WTC11 (cell line): ENCODE data around the gene LPAR3. TPM values are rescaled to one million over a fixed set of nuclear protein-coding genes. Genes with fewer than 3 reads are reported as not detected.

Experiments used
- ATAC-seq: fragments of 200-7000 bp; cut with Tn5 transposase; 2 replicates; pipeline ENCODE4 v1.10.0; 2021; ENCODE audit warnings: mild to moderate bottlenecking, moderate library complexity
- CTCF ChIA-PET: fragments of 300-600 bp; sonication (Branson Sonifier 250); formaldehyde crosslinking; loops from one replicate; lab custom pipeline; 2021; ENCODE audit warnings: antibody characterized with exemption; lab: Charles Lee
- POLR2A ChIA-PET: fragments of 350-600 bp; sonication (Branson Sonifier 250); formaldehyde crosslinking; loops from one replicate; lab custom pipeline; 2021; ENCODE audit warnings: antibody characterized with exemption; lab: Charles Lee
- DNase-seq: peaks from one replicate; pipeline ENCODE4 v3.0.0; 2021; ENCODE audit warnings: low spot score
- H3K27ac Mint-ChIP-seq: 2 replicates; pipeline ENCODE4 v1.8.0; 2021; ENCODE audit warnings: mixed read lengths
- H3K27me3 Mint-ChIP-seq: 2 replicates; pipeline ENCODE4 v1.8.0; 2021; ENCODE audit warnings: low read depth, mild to moderate bottlenecking, moderate library complexity, mixed read lengths
- H3K36me3 Mint-ChIP-seq: 2 replicates; pipeline ENCODE4 v1.8.0; 2021; ENCODE audit warnings: mixed read lengths
- H3K4me1 Mint-ChIP-seq: 2 replicates; pipeline ENCODE4 v1.8.0; 2022; ENCODE audit warnings: mixed read lengths
- H3K4me3 Mint-ChIP-seq: 2 replicates; pipeline ENCODE4 v1.8.0; 2021; ENCODE audit warnings: mild to moderate bottlenecking, moderate library complexity, mixed read lengths
- H3K9me3 Mint-ChIP-seq: 2 replicates; pipeline ENCODE4 v1.8.0; 2021; ENCODE audit warnings: mixed read lengths
- ATF1 ChIP-seq: sonication (generic); formaldehyde crosslinking; IDR thresholded peaks from 2 replicates; pipeline ENCODE4 v1.8.1; 2023; ENCODE audit warnings: mild to moderate bottlenecking, moderate library complexity, missing genetic modification reagents
- IRF2 ChIP-seq: sonication (generic); formaldehyde crosslinking; IDR thresholded peaks from 2 replicates; pipeline ENCODE4 v1.8.0; 2022; ENCODE audit warnings: low read depth, missing genetic modification reagents, borderline replicate concordance
- KAT7 ChIP-seq: sonication (generic); formaldehyde crosslinking; IDR thresholded peaks from 2 replicates; pipeline ENCODE4 v1.8.1; 2023; ENCODE audit warnings: missing genetic modification reagents, mild to moderate bottlenecking, borderline replicate concordance
- NR3C1 ChIP-seq: sonication (generic); formaldehyde crosslinking; conservative IDR thresholded peaks from 2 replicates; pipeline ENCODE4 v1.8.1; 2023; ENCODE audit warnings: low read depth, mild to moderate bottlenecking, missing genetic modification reagents
- PRRX2 ChIP-seq: fragments of 250-450 bp; sonication (Bioruptor Pico); IDR thresholded peaks from 2 replicates; pipeline ENCODE4 v1.8.0; 2021; ENCODE audit warnings: mild to moderate bottlenecking
- ZNF232 ChIP-seq: sonication (generic); formaldehyde crosslinking; IDR thresholded peaks from 2 replicates; pipeline ENCODE4 v1.8.0; 2022; ENCODE audit warnings: mild to moderate bottlenecking, missing genetic modification reagents
- total RNA-seq: library from RNA; stranded (reverse); gene quantifications from 3 replicates; pipeline ENCODE4 v1.2.3, GENCODE V29; 2021
- TF ChIP-seq, protein P1 (sequence below): fragments of 250-450 bp; sonication (Bioruptor Pico); IDR thresholded peaks from 2 replicates; pipeline ENCODE4 v1.9.0; 2021; ENCODE audit warnings: mild to moderate bottlenecking, borderline replicate concordance
- TF ChIP-seq, protein P2 (sequence below): sonication (generic); formaldehyde crosslinking; IDR thresholded peaks from 2 replicates; pipeline ENCODE4 v1.8.1; 2023; ENCODE audit warnings: mild to moderate bottlenecking, missing genetic modification reagents
- TF ChIP-seq, protein P3 (sequence below): fragments of 250-450 bp; sonication (Bioruptor Pico); IDR thresholded peaks from 2 replicates; pipeline ENCODE4 v2.1.2; 2022; ENCODE audit warnings: mild to moderate bottlenecking, moderate library complexity
- TF ChIP-seq, protein P4 (sequence below): sonication (generic); formaldehyde crosslinking; IDR thresholded peaks from 2 replicates; pipeline ENCODE4 v1.8.0; 2023; ENCODE audit warnings: missing genetic modification reagents
- TF ChIP-seq, protein P5 (sequence below): sonication (generic); formaldehyde crosslinking; IDR thresholded peaks from 2 replicates; pipeline ENCODE4 v1.8.1; 2022; ENCODE audit warnings: mild to moderate bottlenecking, missing genetic modification reagents, moderate library complexity, borderline replicate concordance
- TF ChIP-seq, protein P6 (sequence below): fragments of 250-450 bp; sonication (Bioruptor Pico); IDR thresholded peaks from 2 replicates; pipeline ENCODE4 v1.8.0; 2021; ENCODE audit warnings: mild to moderate bottlenecking

The LPAR3 gene
- total RNA-seq, 1 experiment from 2014 or later: 33.3 TPM

DNA sequence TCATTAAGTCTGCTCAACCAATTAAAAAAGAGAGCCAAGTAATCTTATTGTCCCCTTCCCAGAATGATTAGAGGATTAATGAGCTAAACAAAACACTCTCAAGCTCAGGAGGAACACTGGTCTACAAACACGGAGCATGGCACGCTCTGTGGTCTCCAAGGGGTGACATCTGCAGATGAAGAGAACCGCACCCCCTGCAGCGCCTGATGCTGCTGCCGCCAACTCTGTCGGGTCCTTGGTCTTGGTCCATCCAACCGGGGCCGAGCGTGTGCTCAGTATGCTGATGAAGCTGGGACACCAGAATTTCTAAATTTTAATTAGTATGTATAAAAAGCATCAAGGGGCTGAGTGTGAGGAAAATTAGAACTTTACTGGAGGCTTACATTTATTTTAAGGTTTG, 82.7 kb downstream of the LPAR3 start:
- no peaks in the 10 kb centered on the region for H3K9me3 Mint-ChIP-seq
- no peaks in the 10 kb centered on the region for H3K27me3 Mint-ChIP-seq
- DNase-seq: no peak
- no peak for ATAC-seq
- H3K4me1 Mint-ChIP-seq: no peaks in the 10 kb centered on the region
- ChIA-PET CTCF (no interaction called here), POLR2A (no interaction called here)
- TF ChIP-seq ZNF232 (CRISPR knock-in tag): no peak
- TF ChIP-seq NR3C1 (CRISPR knock-in tag): no peak
- TF ChIP-seq, protein P1, sequence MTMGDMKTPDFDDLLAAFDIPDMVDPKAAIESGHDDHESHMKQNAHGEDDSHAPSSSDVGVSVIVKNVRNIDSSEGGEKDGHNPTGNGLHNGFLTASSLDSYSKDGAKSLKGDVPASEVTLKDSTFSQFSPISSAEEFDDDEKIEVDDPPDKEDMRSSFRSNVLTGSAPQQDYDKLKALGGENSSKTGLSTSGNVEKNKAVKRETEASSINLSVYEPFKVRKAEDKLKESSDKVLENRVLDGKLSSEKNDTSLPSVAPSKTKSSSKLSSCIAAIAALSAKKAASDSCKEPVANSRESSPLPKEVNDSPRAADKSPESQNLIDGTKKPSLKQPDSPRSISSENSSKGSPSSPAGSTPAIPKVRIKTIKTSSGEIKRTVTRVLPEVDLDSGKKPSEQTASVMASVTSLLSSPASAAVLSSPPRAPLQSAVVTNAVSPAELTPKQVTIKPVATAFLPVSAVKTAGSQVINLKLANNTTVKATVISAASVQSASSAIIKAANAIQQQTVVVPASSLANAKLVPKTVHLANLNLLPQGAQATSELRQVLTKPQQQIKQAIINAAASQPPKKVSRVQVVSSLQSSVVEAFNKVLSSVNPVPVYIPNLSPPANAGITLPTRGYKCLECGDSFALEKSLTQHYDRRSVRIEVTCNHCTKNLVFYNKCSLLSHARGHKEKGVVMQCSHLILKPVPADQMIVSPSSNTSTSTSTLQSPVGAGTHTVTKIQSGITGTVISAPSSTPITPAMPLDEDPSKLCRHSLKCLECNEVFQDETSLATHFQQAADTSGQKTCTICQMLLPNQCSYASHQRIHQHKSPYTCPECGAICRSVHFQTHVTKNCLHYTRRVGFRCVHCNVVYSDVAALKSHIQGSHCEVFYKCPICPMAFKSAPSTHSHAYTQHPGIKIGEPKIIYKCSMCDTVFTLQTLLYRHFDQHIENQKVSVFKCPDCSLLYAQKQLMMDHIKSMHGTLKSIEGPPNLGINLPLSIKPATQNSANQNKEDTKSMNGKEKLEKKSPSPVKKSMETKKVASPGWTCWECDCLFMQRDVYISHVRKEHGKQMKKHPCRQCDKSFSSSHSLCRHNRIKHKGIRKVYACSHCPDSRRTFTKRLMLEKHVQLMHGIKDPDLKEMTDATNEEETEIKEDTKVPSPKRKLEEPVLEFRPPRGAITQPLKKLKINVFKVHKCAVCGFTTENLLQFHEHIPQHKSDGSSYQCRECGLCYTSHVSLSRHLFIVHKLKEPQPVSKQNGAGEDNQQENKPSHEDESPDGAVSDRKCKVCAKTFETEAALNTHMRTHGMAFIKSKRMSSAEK (CRISPR knock-in tag): no peak
- H3K27ac Mint-ChIP-seq: no peak overlapping the region
- H3K4me3 Mint-ChIP-seq: no peak overlapping the region
- H3K36me3 Mint-ChIP-seq: peaks cover 3% of the 10 kb centered on the region; the same call in 1 of the 2 replicates

DNA sequence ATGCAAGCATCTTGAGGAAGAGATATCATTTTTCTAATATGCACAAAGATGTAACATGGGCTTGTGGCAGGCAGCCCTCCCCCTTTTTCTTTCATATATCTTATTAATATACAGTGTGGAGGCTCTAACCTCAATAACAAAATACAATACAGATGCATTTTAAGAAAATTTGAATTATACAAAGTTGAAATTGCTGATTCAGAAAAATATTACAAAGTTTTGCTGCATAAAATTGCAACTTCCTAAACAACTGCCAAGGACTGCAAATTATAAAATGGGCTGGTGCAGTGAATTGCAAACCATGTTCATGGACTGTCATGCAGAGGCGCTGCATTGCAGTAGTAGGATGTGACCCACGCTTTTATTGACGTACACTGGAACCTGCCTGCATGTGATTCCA, 84.0 kb downstream of the LPAR3 start:
- H3K9me3 Mint-ChIP-seq: no peaks in the 10 kb centered on the region
- H3K4me3 Mint-ChIP-seq: no peak overlapping the region
- H3K27ac Mint-ChIP-seq: no peak overlapping the region
- no peaks in the 10 kb centered on the region for H3K27me3 Mint-ChIP-seq
- ATAC-seq (no peak), DNase-seq (no peak)
- TF ChIP-seq PRRX2 (CRISPR knock-in tag) (no peak), IRF2 (no peak), ATF1 (CRISPR knock-in tag) (no peak), KAT7 (CRISPR knock-in tag) (no peak)
- TF ChIP-seq, protein P2, sequence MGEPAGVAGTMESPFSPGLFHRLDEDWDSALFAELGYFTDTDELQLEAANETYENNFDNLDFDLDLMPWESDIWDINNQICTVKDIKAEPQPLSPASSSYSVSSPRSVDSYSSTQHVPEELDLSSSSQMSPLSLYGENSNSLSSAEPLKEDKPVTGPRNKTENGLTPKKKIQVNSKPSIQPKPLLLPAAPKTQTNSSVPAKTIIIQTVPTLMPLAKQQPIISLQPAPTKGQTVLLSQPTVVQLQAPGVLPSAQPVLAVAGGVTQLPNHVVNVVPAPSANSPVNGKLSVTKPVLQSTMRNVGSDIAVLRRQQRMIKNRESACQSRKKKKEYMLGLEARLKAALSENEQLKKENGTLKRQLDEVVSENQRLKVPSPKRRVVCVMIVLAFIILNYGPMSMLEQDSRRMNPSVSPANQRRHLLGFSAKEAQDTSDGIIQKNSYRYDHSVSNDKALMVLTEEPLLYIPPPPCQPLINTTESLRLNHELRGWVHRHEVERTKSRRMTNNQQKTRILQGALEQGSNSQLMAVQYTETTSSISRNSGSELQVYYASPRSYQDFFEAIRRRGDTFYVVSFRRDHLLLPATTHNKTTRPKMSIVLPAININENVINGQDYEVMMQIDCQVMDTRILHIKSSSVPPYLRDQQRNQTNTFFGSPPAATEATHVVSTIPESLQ (CRISPR knock-in tag): no peak
- TF ChIP-seq, protein P3, sequence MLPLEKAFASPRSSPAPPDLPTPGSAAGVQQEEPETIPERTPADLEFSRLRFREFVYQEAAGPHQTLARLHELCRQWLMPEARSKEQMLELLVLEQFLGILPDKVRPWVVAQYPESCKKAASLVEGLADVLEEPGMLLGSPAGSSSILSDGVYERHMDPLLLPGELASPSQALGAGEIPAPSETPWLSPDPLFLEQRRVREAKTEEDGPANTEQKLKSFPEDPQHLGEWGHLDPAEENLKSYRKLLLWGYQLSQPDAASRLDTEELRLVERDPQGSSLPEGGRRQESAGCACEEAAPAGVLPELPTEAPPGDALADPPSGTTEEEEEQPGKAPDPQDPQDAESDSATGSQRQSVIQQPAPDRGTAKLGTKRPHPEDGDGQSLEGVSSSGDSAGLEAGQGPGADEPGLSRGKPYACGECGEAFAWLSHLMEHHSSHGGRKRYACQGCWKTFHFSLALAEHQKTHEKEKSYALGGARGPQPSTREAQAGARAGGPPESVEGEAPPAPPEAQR (CRISPR knock-in tag): no peak
- TF ChIP-seq, protein P4, sequence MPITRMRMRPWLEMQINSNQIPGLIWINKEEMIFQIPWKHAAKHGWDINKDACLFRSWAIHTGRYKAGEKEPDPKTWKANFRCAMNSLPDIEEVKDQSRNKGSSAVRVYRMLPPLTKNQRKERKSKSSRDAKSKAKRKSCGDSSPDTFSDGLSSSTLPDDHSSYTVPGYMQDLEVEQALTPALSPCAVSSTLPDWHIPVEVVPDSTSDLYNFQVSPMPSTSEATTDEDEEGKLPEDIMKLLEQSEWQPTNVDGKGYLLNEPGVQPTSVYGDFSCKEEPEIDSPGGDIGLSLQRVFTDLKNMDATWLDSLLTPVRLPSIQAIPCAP (CRISPR knock-in tag): no peak
- TF ChIP-seq, protein P5, sequence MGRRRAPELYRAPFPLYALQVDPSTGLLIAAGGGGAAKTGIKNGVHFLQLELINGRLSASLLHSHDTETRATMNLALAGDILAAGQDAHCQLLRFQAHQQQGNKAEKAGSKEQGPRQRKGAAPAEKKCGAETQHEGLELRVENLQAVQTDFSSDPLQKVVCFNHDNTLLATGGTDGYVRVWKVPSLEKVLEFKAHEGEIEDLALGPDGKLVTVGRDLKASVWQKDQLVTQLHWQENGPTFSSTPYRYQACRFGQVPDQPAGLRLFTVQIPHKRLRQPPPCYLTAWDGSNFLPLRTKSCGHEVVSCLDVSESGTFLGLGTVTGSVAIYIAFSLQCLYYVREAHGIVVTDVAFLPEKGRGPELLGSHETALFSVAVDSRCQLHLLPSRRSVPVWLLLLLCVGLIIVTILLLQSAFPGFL (CRISPR knock-in tag): no peak
- TF ChIP-seq, protein P6, sequence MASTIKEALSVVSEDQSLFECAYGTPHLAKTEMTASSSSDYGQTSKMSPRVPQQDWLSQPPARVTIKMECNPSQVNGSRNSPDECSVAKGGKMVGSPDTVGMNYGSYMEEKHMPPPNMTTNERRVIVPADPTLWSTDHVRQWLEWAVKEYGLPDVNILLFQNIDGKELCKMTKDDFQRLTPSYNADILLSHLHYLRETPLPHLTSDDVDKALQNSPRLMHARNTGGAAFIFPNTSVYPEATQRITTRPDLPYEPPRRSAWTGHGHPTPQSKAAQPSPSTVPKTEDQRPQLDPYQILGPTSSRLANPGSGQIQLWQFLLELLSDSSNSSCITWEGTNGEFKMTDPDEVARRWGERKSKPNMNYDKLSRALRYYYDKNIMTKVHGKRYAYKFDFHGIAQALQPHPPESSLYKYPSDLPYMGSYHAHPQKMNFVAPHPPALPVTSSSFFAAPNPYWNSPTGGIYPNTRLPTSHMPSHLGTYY (CRISPR knock-in tag): no peak
- H3K4me1 Mint-ChIP-seq: no peaks in the 10 kb centered on the region
- H3K36me3 Mint-ChIP-seq: peaks cover 3% of the 10 kb centered on the region; the same call in 1 of the 2 replicates
- ChIA-PET CTCF (interaction anchor here (1.4 to 1.9 kb wide), 2 partner anchors 27 to 33 kb away, joined by 4 to 6 read pairs; no protein-coding TSS in a partner anchor), POLR2A (interaction anchor here (0.5 kb wide), 1 partner anchor 80 kb away, joined by 4 read pairs; no protein-coding TSS in a partner anchor)
